GM20431 (cell line): ENCODE results near the gene VWA8.

Source experiments
- in situ Hi-C: fragments of 300-500 bp; cut with MseI, MboI; formaldehyde crosslinking; loops from one replicate; pipeline ENCODE4 v1.15.0; 2020; ENCODE audit warnings: low sequenced_read_pairs; ENCODE audit not compliant: unreplicated experiment

VWA8 gene

GRCh38 chr13:41960637-41961465, at the start of gene VWA8:
TSS of gene VWA8 (minus strand) at chr13:41961109. CDS start at chr13:41961015, 94 bp downstream.
- in situ Hi-C loops = no loop called here

GRCh38 chr13:42009057-42009456, 48.1 kb upstream of the VWA8 start:
- in situ Hi-C loops = no loop called here

GRCh38 chr13:42007844-42008243, 46.9 kb upstream of the VWA8 start:
- in situ Hi-C loops = no loop called here

GRCh38 chr13:42002066-42002465, 41.2 kb upstream of the VWA8 start:
- in situ Hi-C loops = no loop called here

- in situ Hi-C loops = no loop called here
Measured at GRCh38 chr13:42001580-42001979, 40.7 kb upstream of the VWA8 start.

GRCh38 chr13:42000846-42001245, 39.9 kb upstream of the VWA8 start:
- in situ Hi-C loops = no loop called here

GRCh38 chr13:41997396-41997795, 36.5 kb upstream of the VWA8 start:
- in situ Hi-C loops = no loop called here

- in situ Hi-C loops = no loop called here
Measured at GRCh38 chr13:41995946-41996345, 35.0 kb upstream of the VWA8 start.

GRCh38 chr13:41995336-41995735, 34.4 kb upstream of the VWA8 start:
- in situ Hi-C loops = no loop called here

- in situ Hi-C loops = no loop called here
Measured at GRCh38 chr13:41994696-41995095, 33.8 kb upstream of the VWA8 start.

GRCh38 chr13:41991936-41992335, 31.0 kb upstream of the VWA8 start:
- in situ Hi-C loops = no loop called here

- in situ Hi-C loops = no loop called here
Measured at GRCh38 chr13:41988244-41988643, 27.3 kb upstream of the VWA8 start.

- in situ Hi-C loops = no loop called here
Measured at GRCh38 chr13:41985788-41986508, 25.0 kb upstream of the VWA8 start.

GRCh38 chr13:41981951-41982715, 21.2 kb upstream of the VWA8 start:
- in situ Hi-C loops = no loop called here

GRCh38 chr13:41978007-41978406, 17.1 kb upstream of the VWA8 start:
- in situ Hi-C loops = no loop called here

- in situ Hi-C loops = no loop called here
Measured at GRCh38 chr13:41976476-41976875, 15.6 kb upstream of the VWA8 start.

GRCh38 chr13:41974262-41974900, 13.5 kb upstream of the VWA8 start:
- in situ Hi-C loops = no loop called here

GRCh38 chr13:41973247-41973741, 12.4 kb upstream of the VWA8 start:
- in situ Hi-C loops = no loop called here

- in situ Hi-C loops = no loop called here
Measured at GRCh38 chr13:41971848-41972247, 10.9 kb upstream of the VWA8 start.

- in situ Hi-C loops = no loop called here
Measured at GRCh38 chr13:41970918-41971317, 10.0 kb upstream of the VWA8 start.
